ENCODE measurements around the gene CCDC178. TPM values are rescaled to one million over a fixed set of nuclear protein-coding genes. Genes with fewer than 3 reads are reported as not detected.

CCDC178 gene
- total RNA-seq, 4 donors from 2014 or later = 0.78 to 8.7 (median 2.2) TPM

- no peaks in the 10 kb centered on the region for H3K27me3 ChIP-seq
Measured at GRCh38 chr18:33304277-33304676, 136.2 kb downstream of the CCDC178 start.

GRCh38 chr18:33291539-33291938 is 149.0 kb downstream of the CCDC178 start:
- no peak for TF ChIP-seq EP300 (IDR thresholded peaks at IDR 0.05)
- TF ChIP-seq POLR2A (IDR thresholded peaks at IDR 0.05) = no peak
- TF ChIP-seq CTCF (IDR thresholded peaks at IDR 0.05) = no peak
- WGBS, 2 donors = 35 to 55% methylated on average over 1 of the region's 1 CpG
- no peak overlapping the region for H3K27ac ChIP-seq
- no peak overlapping the region for H3K4me3 ChIP-seq
- no peaks in the 10 kb centered on the region for H3K9me3 ChIP-seq
- no peak for DNase-seq (ENCODE audit: low spot score in 2 of 2)
- H3K4me1 ChIP-seq = no peaks in the 10 kb centered on the region
- no peaks in the 10 kb centered on the region for H3K36me3 ChIP-seq
- H3K27me3 ChIP-seq = no peaks in the 10 kb centered on the region

More at GRCh38 chr18:33304277-33304676, 136.2 kb downstream of the CCDC178 start:
- H3K27ac ChIP-seq = no peak overlapping the region
- H3K4me3 ChIP-seq = no peak overlapping the region
- DNase-seq (ENCODE audit: low spot score in 2 of 2) = no peak
- no peaks in the 10 kb centered on the region for H3K36me3 ChIP-seq
- WGBS, 2 donors = 83 to 87% methylated on average over 3 of the region's 3 CpGs
- H3K9me3 ChIP-seq = no peaks in the 10 kb centered on the region
- TF ChIP-seq CTCF (IDR thresholded peaks at IDR 0.05) (no peak), POLR2A (IDR thresholded peaks at IDR 0.05) (no peak), EP300 (IDR thresholded peaks at IDR 0.05) (no peak)
- H3K4me1 ChIP-seq = no peaks in the 10 kb centered on the region

DNA sequence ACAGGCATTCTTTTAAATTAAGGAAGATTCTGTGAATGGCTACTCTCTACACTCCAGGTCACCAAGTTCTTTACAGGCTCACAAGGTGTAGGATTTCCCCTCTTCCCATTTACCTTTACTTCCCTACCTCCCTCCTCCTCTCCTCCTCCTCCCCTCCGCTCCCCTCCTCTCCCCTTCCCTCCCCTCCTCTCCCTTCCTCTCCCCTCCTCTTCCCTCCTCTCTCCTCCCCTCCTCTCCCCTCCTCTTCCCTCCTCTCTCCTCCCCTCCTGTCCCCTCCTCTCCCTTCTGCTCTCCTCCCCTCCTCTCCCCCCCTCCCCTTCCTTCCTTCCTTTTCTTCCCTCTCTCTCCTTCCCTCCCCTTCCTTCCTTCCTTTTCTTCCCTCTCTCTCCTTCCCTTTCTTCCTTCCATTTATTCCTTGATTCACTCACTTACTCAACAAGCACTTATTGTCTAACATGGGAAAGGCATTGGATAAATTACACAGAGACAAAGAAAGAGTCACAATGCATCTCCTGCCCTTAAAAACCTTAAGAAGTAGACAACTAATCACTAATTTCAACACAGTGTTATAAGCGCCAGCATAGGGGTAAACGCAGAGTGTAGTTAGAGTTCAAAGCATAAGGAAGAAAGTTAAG is 152.3 kb downstream of the CCDC178 start:
- 85 to 89% methylated on average over 3 of the region's 3 CpGs for WGBS, 2 donors
- Histone ChIP-seq H3K4me1 (no peaks in the 10 kb centered on the region), H3K27me3 (no peaks in the 10 kb centered on the region), H3K4me3 (no peak overlapping the region), H3K36me3 (no peaks in the 10 kb centered on the region), H3K9me3 (no peaks in the 10 kb centered on the region), H3K27ac (no peak overlapping the region)
- DNase-seq (ENCODE audit: low spot score in 2 of 2) = no peak
- TF ChIP-seq CTCF (IDR thresholded peaks at IDR 0.05) = no peak
- no peak for TF ChIP-seq EP300 (IDR thresholded peaks at IDR 0.05)
- TF ChIP-seq POLR2A (IDR thresholded peaks at IDR 0.05) = no peak

GRCh38 chr18:33282709-33283333 is 157.7 kb downstream of the CCDC178 start:
- no peak for DNase-seq (ENCODE audit: low spot score in 2 of 2)
- Histone ChIP-seq H3K9me3 (no peaks in the 10 kb centered on the region), H3K27ac (no peak overlapping the region), H3K4me3 (no peak overlapping the region), H3K27me3 (no peaks in the 10 kb centered on the region), H3K4me1 (no peaks in the 10 kb centered on the region), H3K36me3 (no peaks in the 10 kb centered on the region)
- WGBS, 2 donors = 69 to 79% methylated on average over 4 to 6 of the region's 6 CpGs
- TF ChIP-seq CTCF (IDR thresholded peaks at IDR 0.05) (no peak), EP300 (IDR thresholded peaks at IDR 0.05) (no peak), POLR2A (IDR thresholded peaks at IDR 0.05) (no peak)

GRCh38 chr18:33282142-33282541 is 158.4 kb downstream of the CCDC178 start:
- TF ChIP-seq POLR2A (IDR thresholded peaks at IDR 0.05) (no peak), EP300 (IDR thresholded peaks at IDR 0.05) (no peak), CTCF (IDR thresholded peaks at IDR 0.05) (no peak)
- H3K9me3 ChIP-seq = no peaks in the 10 kb centered on the region

More at GRCh38 chr18:33282142-33282541, 158.4 kb downstream of the CCDC178 start:
- no peak overlapping the region for H3K4me3 ChIP-seq
- H3K27me3 ChIP-seq = no peaks in the 10 kb centered on the region
- no peak overlapping the region for H3K27ac ChIP-seq
- H3K36me3 ChIP-seq = no peaks in the 10 kb centered on the region
- no peak for DNase-seq (ENCODE audit: low spot score in 2 of 2)
- WGBS, 2 donors = 89 to 93% methylated on average over 5 to 7 of the region's 7 CpGs
- no peaks in the 10 kb centered on the region for H3K4me1 ChIP-seq
